AG09309 (cell line): ENCODE data around the gene SPDEF.

Source experiments
- DNase-seq: peaks from one replicate; pipeline ENCODE4 v3.0.0-alpha.2; 2010; ENCODE audit warnings: low read depth
- H3K4me3 ChIP-seq: 2 replicates; pipeline ENCODE4 v1.5.1; 2011; ENCODE audit warnings: mild to moderate bottlenecking, low read depth, low read length, moderate library complexity; ENCODE audit not compliant: control insufficient read depth
- CTCF ChIP-seq: IDR thresholded peaks from 2 replicates; pipeline ENCODE4 v1.5.1; 2011; ENCODE audit warnings: mild to moderate bottlenecking, low read depth, low read length, inconsistent platforms; ENCODE audit not compliant: insufficient read depth, control insufficient read depth; ENCODE audit errors: missing control alignments

SPDEF gene

DNA sequence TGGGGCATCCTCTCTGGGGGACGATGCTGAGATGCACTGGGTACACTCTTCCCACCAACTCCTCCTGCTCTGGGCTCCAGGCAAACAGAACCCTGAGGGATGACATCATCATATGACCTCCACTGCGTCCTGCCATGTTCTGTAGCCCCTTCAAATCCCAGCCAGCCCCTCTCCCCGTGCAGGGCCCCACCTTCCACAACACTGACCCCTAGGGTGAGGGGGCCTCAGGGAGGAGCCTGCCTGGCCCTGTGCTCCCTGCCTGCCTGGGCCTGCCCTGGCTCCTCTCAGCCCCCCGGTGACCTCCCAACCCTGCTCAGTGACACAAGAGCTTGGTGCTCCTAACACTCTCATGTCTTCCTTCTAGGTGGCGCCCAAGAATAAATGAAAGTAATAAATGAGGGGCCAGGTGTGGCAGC is 9.6 kb upstream of the SPDEF start:
- no peak overlapping the region for H3K4me3 ChIP-seq
- DNase-seq = no peak
- no peak for TF ChIP-seq CTCF

DNA sequence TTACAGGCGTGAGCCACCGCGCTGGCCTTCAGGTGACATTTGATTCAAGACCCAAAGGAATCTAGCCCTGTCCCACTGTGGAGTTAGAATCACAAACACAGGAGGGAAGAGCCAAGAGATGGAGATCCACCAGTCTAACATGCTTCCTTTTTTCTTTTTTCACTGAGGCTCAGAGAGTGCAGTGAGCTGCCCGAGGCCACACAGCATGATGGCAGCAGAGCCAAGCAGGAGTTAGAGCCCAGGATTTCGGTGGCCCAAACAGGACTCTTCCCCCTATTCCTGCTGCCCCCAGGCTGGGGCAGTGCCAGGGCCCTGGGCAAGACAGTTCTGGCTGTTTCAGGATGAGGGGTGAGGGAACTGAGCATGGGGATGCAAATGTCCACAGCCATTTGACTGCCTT is 8.1 kb upstream of the SPDEF start:
- DNase-seq = no peak
- TF ChIP-seq CTCF = no peak
- no peak overlapping the region for H3K4me3 ChIP-seq

GRCh38 chr6:34563513-34563870 is 7.4 kb upstream of the SPDEF start:
- no peak overlapping the region for H3K4me3 ChIP-seq
- no peak for DNase-seq
- TF ChIP-seq CTCF = no peak

GRCh38 chr6:34562861-34563512 is 6.9 kb upstream of the SPDEF start:
- no peak overlapping the region for H3K4me3 ChIP-seq
- TF ChIP-seq CTCF = no peak
- no peak for DNase-seq

- no peak for DNase-seq
- H3K4me3 ChIP-seq = no peak overlapping the region
- TF ChIP-seq CTCF = no peak
Observed at GRCh38 chr6:34562350-34562749, 6.2 kb upstream of the SPDEF start.

- no peak for DNase-seq
- H3K4me3 ChIP-seq = no peak overlapping the region
- TF ChIP-seq CTCF = no peak
Observed at GRCh38 chr6:34561227-34561530, 5.0 kb upstream of the SPDEF start.
